Measurements from ENCODE around the gene MAP10.

- TF ChIP-seq CTCF (IDR thresholded peaks at IDR 0.05; ENCODE audit: low read depth, low read length) (no peak), EZH2phosphoT487 (IDR thresholded peaks at IDR 0.05; ENCODE audit: low read depth) (no peak)
These were observed 8.5 kb downstream of the MAP10 start for GRCh38 chr1:232813760-232814159.
